HG03575 (cell line): ENCODE data around the gene LCN10.
"Not testable (repeated sequence)": the region's sequence is repeated elsewhere in the genome, so short reads cannot be mapped to it uniquely, and the experiment has no call there.

Source experiments
- ATAC-seq: cut with Tn5 transposase; IDR thresholded peaks from one replicate; pipeline ENCODE4 v1.9.1; 2021; ENCODE audit not compliant: unreplicated experiment, insufficient number of reproducible peaks, low FRiP score; ENCODE audit errors: extremely low read depth

Gene LCN10

GRCh38 chr9:136742591-136743391 is at the start of gene LCN10:
Gene LCN10, minus strand, starts transcription at chr9:136742940. Its CDS starts 37 bp downstream, at chr9:136742903.
- ATAC-seq = no peak

DNA sequence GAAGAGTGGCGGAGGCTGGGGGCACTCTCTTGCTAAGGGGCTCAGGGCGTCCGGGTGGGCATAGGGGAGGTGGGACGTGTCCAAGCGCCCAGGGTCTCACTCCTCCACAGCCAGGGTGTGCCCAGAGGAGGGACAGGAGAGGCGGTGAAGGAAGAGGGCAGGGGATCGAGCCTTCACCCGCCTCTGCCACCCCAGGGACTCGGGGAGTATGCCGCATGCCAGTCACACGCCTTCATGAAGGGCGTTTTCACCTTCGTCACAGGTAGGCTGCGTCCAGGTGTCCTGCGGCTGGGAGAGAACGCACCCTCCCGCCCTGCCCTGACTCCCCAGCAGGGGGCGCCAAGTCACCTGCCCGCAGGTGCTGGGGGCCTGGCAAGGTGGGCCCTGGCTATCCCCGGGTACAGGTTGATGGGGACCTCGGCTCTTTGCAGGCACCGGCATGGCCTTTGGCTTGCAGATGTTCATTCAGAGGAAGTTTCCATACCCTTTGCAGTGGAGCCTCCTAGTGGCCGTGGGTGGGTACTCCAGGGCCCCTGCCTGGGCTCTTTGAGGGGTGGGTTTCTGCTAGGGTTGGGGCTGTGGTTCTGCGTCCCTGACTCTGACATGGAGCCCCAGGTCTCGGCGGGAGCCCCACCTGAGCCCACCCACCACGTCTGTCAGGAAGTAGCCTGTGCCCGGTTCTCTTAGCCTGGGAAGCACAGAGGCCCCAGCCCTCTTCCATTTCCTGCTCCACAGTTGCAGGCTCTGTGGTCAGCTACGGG is 49.0 kb upstream of the LCN10 start:
- ATAC-seq = no peak

DNA sequence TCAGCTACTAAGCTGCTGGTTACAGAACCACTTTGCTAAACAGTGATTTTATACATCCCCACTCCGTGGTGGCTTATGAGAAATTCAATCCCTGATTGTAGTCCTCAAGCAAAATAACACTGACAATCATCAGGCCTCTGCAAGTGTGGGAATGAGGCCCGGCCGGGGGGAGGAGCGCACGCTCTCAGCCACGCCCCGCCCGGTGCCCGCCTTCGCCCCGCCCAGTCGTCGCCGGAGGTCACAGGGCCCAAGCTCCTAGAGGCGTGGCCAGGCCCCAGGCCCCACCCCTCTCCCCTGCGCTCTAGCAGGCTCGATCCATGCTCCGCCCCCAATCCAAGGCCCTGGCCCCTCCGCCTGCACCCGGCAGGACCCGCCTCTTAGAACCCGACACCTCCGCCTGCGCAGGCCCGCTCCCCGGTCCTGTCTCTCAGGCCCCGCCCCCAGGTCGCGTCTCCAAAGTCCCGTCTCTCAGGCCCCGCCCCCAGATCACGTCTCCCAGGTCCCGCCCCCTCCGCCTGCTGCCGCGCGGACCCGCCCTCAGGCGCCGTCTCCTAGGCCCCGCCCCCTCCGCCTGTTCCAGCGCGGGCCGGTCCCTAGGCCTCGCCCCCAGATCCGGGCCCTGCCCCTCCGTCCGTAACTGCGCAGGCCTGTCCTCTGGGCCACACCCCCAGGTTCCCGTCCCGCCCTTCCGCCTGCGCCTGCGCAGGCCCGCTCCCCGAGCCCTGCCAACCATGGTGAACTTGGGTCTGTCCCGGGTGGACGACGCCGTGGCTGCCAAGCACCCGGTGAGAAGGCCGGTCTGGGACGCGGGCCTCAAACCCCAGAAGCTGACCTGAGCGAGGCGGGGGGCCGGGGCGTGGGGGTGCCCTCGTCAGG is 48.1 kb upstream of the LCN10 start, which contains the start of gene TMEM141:
TMEM141 (plus strand) TSS at position 705 of the 876 bp plus-strand sequence; CDS start at position 732, 27 bp downstream.
- ATAC-seq = peak; percentile 46

DNA sequence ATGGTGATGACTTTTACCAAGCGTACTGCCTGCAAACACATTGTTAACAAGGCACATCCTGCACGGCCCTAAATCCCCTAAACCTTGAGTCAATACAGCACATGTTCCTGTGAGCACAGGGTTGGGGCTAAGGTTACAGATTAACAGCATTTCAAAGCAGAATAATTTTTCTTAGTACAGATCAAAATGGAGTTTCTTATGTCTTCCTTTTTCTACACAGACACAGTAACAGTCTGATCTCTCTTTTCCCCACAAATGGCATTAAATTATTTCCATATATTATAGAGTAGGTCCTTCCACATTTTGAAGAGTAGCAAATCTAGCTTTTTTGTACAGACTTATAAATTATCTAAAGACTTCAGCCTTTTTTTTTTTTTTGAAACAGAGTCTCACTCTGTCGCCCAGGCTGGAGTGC is 46.8 kb upstream of the LCN10 start:
- no peak for ATAC-seq

GRCh38 chr9:136788644-136789522 is 46.1 kb upstream of the LCN10 start:
- not testable (repeated sequence) for ATAC-seq

DNA sequence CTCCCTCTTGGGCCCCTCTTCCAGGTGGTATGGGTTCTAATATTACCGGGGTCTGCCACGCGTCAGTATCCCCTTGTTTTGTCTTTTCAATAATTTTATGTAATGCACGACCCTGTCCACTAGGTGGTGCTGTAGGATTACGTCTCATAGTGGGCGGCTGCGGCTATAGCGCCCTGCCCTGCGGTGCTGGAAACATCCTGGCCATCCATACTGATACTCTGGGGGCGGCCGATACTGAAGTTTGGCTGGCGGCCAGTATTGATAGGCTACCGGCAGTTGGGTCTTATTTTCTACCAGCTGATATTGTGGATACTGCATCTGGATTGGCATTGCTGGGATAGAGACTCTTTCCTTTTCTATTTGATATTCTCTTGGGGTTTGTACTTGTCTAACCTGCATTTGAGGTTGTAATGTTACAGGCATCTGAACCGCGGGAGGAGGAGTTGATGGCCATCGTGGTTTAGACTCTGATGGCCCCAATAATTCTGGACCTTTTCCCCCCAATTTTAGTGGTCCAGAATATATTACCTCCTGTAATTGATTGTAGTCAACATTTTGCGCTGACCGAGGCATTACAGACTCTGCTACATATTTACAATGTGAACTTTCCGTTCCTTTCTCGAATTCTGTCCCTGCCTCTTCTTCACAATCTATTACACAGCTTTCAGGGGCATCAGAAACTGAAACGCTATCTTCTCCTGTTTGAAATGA is 45.1 kb upstream of the LCN10 start:
- ATAC-seq = no peak

DNA sequence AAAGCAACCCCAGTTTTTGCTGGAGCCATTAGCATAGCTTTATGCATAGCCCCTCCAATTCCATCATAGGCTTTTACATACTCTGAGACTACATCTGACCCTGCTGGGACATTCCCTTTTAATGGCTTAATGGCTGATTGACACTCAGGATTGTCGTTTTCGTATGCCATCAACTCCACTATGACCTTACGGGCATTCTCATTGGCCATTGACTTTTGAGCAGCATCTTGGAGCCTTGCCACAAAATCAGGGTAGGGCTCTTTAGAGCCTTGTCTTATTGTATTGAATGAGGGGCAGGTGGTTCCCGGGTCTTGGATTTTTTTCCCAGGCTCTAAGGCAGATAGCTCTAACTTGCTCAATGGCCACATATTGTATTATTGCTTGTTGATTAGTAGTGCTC is 44.2 kb upstream of the LCN10 start:
- ATAC-seq = not testable (repeated sequence)

- no peak for ATAC-seq
Observed at GRCh38 chr9:136786451-136786850, 43.7 kb upstream of the LCN10 start.

GRCh38 chr9:136785565-136786355 is 43.0 kb upstream of the LCN10 start:
- ATAC-seq = not testable (repeated sequence)

DNA sequence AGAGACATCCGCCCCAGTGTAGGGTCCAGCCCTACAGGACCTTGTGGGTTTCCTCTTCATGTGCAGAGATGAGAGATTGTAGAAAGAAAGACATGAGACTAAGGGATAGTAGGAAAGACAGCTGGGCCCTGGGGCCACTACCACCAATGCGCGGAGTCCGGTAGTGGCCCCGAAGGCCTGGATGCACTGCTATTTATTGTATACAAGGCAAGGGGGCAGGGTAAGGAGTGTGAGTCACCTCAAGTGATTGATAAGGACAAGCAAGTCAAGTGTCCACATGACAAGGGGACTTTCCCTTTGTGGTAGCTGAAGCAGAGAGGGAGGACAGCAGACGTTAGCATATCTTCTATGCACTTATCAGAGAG is 42.2 kb upstream of the LCN10 start:
- ATAC-seq = no peak

DNA sequence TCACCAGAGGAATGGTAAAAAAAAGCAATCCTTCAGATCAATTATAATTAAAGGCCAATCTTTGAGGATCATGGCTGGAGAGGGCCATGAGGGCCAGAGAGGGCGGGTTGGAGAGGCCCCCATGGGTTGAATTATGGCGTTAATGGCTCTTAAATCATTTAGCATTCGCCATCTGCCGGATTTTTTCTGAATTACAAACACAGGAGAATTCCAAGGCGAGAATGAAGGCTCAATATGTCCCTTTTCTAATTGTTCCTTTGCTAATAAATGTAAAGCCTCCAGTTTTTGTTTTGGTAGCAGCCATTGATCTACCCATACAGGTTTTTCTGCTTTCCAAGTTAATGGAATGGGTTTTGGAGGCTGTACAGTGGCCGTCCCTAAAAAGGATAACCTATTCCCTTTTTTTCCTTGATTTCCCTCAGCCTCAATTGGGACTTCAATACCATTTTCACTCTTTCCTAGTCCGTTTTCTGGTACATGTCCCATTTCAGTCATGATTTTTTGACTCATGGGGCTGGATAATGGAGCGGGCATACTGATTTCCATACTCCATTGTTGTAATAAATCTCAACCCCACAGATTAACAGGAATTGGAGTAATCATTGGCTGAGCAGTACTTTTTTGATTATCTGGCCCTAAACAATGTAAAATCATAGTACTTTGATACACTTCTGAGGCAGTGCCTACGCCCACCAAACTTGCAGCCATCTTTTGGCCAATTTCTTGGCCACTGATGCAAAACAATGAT is 41.7 kb upstream of the LCN10 start:
- no peak for ATAC-seq

- no peak for ATAC-seq
Observed at GRCh38 chr9:136782452-136782851, 39.7 kb upstream of the LCN10 start.

DNA sequence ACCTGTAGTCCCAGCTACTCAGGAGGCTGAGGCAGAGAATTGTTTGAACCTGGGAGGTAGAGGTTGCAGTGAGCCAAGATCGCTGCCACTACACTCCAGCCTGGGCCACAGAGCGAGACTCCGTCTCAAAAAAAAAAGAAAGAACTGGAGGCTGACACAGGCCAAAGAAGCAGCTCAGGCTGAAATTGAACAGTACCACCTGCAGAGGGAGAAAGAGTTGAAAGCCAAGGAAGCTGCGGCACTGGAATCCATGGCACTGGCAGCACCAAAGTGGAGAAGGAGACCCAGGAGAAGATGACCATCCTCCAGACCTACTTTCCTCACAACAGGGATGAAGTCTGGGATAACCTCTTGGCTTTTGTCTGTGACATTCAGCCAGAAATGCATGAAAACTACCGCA is 37.1 kb upstream of the LCN10 start:
- ATAC-seq = no peak

DNA sequence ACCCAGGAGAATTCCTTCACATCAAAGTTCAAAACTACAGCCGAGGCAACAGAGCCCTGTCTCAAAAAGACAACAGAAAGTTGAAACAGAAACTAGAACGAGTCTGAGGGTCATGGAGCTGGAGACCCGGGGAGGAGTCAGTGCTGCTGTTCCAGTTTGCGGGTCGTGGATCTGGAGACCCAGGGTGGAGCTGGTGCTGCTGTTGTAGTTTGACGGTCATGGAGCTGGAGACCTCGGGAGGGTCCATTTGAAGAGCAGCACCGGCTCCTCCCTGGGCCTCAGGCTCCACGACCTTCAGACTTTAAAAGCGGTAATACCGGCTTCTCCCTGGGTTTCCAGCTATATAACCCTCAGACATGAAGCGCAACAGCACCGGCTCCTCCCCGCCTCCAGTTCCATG is 34.6 kb upstream of the LCN10 start:
- ATAC-seq = no peak

DNA sequence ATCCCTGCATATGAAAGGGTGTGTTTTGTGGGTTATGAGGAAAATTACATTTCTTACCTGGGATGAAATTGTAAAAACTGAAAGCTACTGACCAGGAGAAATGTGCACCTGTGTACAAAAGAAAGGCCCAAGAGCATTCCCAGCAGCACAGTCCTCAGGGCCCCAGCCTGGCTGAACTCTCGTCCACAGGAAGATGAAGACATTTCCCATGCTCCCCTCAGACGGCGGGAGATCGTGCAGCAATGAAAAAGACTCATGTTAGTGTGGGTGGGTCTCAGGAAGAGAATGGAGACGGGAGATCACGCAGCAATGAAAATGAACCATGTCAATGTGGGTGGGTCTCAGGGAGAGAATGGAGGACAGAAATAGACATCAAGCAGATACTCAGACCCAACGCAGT is 34.2 kb upstream of the LCN10 start:
- no peak for ATAC-seq

DNA sequence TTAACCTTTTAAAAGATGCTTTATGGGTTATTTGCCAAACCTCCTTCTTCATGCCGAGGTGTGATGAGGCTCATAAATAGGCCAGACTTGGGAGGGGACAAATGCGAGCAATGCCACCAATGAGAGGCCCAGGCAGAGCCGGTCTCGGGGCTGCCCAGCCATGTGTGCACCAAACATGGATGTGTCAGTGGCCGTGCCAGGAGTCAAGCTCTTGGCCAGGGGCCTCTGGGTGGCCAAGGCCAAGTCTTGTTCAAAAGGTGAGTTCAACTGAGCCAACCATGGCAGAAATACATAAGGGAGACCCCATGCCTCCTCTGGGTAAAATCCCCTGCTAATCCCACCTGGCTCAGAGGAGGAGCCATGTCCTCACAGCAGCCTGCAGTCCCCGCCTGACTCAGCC is 32.5 kb upstream of the LCN10 start:
- no peak for ATAC-seq
